HepG2 (cell line): Measurements from ENCODE around the gene PHACTR1.

ENCODE experiments used
- CAMTA2 ChIP-seq: sonication (generic); formaldehyde crosslinking; IDR thresholded peaks from 2 replicates; pipeline ENCODE4 v1.4.0; 2020; ENCODE audit warnings: mild to moderate bottlenecking, missing genetic modification reagents, borderline replicate concordance
- CHD2 ChIP-seq: IDR thresholded peaks from 2 replicates; pipeline ENCODE4 v1.6.1; 2011; ENCODE audit warnings: low read depth, low read length, improper control_type of control experiment
- EP300 ChIP-seq, 3 experiments: sonication (generic) in 1 of 3; formaldehyde crosslinking in 1 of 3; IDR thresholded peaks; 2 replicates each; pipeline versions ENCODE4 v1.5.1 to v1.6.1; 2011 to 2020; ENCODE audit warnings: low read depth in 2 of 3, low read length in 2 of 3, borderline replicate concordance in 1 of 3, improper control_type of control experiment in 1 of 3, mild to moderate bottlenecking in 1 of 3, missing genetic modification reagents in 1 of 3, moderate library complexity in 1 of 3
- FOXM1 ChIP-seq: sonication (generic); formaldehyde crosslinking; IDR thresholded peaks from 2 replicates; pipeline ENCODE4 v1.5.0; 2020; ENCODE audit warnings: missing genetic modification reagents
- GFI1 ChIP-seq: sonication (generic); formaldehyde crosslinking; IDR thresholded peaks from 2 replicates; pipeline ENCODE4 v1.5.0; 2020; ENCODE audit warnings: missing genetic modification reagents, mild to moderate bottlenecking, borderline replicate concordance
- NFRKB ChIP-seq: fragments of 450-650 bp; IDR thresholded peaks from 2 replicates; pipeline ENCODE4 v1.6.1; 2017
- PBX3 ChIP-seq: sonication (generic); formaldehyde crosslinking; IDR thresholded peaks from 2 replicates; pipeline ENCODE4 v1.8.1; 2023; ENCODE audit warnings: missing genetic modification reagents, inconsistent platforms, borderline replicate concordance
- REST ChIP-seq, 2 experiments: IDR thresholded peaks; 2 replicates each; pipeline ENCODE4 v1.6.1; 2011 to 2012; ENCODE audit warnings: low read length in 2 of 2, borderline replicate concordance in 1 of 2, low read depth in 1 of 2, mild to moderate bottlenecking in 1 of 2, moderate library complexity in 1 of 2
- ZNF354B ChIP-seq: sonication (generic); formaldehyde crosslinking; IDR thresholded peaks from 2 replicates; pipeline ENCODE4 v1.8.0; 2022; ENCODE audit warnings: mild to moderate bottlenecking, missing genetic modification reagents
- ZNF546 ChIP-seq: sonication (generic); formaldehyde crosslinking; conservative IDR thresholded peaks from 2 replicates; pipeline ENCODE4 v1.8.1; 2023; ENCODE audit warnings: mild to moderate bottlenecking, missing genetic modification reagents
- ZNF747 ChIP-seq: sonication (generic); formaldehyde crosslinking; IDR thresholded peaks from 2 replicates; pipeline ENCODE4 v1.8.1; 2023; ENCODE audit warnings: missing genetic modification reagents, mild to moderate bottlenecking, borderline replicate concordance

- TF ChIP-seq PBX3 (CRISPR knock-in tag), result no peak
- TF ChIP-seq CHD2, result no peak
- TF ChIP-seq CAMTA2 (CRISPR knock-in tag), result no peak
- TF ChIP-seq GFI1 (CRISPR knock-in tag), result no peak
- no peak for TF ChIP-seq NFRKB
- no peak for TF ChIP-seq EP300 (IDR thresholded peaks at IDR 0.05; ENCODE audit: low read depth in 2 of 2, low read length in 2 of 2)
- no peak for TF ChIP-seq EP300 (CRISPR knock-in tag; IDR thresholded peaks at IDR 0.05; ENCODE audit: borderline replicate concordance)
- no peak for TF ChIP-seq ZNF546 (CRISPR knock-in tag)
- no peak for TF ChIP-seq ZNF747 (CRISPR knock-in tag)
- no peak for TF ChIP-seq FOXM1 (CRISPR knock-in tag)
- no peak for TF ChIP-seq REST (IDR thresholded peaks at IDR 0.05; ENCODE audit: borderline replicate concordance in 1 of 2, low read depth in 1 of 2, low read length in 2 of 2)
- TF ChIP-seq ZNF354B (CRISPR knock-in tag), result no peak
Measured at GRCh38 chr6:12802440-12802839, 85.9 kb downstream of the PHACTR1 start.
